Middle frontal gyrus (tissue), 1 donor: ENCODE results near the gene IFITM5.

Experiments used
- DNase-seq: peaks from one replicate; pipeline ENCODE4 v3.0.0-alpha.2; 2015; ENCODE audit warnings: low spot score; ENCODE audit errors: extremely low spot score

Gene IFITM5

DNA sequence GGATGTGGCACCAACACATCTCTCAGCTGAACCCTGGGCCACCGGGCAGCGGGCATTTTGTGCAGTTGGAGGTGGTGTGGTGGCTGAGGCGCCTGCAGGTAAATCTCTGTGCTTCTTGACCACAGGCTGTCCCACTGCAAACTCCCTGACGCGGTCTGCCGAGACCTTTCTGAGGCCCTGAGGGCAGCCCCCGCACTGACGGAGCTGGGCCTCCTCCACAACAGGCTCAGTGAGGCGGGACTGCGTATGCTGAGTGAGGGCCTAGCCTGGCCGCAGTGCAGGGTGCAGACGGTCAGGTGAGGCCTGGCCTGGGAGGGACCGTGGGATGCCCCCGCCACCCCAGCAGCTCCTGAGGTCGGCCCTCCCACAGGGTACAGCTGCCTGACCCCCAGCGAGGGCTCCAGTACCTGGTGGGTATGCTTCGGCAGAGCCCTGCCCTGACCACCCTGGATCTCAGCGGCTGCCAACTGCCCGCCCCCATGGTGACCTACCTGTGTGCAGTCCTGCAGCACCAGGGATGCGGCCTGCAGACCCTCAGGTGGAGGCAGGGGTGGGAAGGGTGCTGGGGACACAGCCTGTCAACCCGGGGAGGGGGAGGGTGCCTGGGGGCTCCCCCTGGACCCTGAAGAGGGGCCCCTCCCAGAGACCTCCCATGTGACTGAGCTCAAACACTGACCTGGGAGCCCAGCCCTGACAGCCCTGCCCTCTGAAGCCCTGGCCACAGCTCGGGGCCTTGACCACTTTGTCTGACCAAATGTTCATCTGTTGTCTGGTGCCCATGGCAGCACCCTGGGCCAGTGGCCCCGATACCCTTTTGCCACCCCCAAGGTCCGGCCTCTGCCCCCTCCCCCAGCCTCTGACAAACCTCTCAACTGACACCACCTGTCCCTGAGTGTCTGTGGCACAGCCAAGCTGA lies 15.0 kb downstream of the IFITM5 start:
- no peak for DNase-seq

DNA sequence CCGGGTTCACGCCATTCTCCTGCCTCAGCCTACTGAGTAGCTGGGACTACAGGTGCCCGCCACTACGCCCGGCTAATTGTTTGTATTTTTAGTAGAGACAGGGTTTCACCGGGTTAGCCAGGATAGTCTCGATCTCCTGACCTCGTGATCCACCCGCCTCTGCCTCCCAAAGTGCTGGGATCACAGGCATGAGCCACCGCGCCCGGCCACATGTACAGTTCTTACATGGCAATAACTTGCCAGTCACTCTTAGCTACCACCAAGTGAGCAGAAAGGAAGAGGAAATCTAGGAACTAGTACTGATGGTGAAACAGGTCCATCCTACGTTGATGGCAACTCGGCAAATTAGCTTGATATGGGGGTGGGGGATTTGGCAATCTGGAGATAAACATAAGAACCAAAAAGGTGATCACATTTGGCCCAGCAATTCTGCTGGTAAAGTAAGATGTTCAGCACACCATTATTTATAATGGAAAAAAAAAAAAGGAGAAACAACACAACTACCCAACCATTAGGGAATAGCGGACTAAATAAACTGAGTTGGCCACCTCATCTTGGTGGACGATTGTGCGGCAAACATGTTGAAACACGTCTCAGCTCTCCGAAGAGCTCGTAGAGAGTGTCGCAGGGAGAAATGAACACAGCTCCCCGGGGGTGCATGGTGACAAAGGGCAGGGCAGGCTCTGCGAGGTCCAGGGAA lies 15.8 kb downstream of the IFITM5 start:
- DNase-seq, result no peak

DNA sequence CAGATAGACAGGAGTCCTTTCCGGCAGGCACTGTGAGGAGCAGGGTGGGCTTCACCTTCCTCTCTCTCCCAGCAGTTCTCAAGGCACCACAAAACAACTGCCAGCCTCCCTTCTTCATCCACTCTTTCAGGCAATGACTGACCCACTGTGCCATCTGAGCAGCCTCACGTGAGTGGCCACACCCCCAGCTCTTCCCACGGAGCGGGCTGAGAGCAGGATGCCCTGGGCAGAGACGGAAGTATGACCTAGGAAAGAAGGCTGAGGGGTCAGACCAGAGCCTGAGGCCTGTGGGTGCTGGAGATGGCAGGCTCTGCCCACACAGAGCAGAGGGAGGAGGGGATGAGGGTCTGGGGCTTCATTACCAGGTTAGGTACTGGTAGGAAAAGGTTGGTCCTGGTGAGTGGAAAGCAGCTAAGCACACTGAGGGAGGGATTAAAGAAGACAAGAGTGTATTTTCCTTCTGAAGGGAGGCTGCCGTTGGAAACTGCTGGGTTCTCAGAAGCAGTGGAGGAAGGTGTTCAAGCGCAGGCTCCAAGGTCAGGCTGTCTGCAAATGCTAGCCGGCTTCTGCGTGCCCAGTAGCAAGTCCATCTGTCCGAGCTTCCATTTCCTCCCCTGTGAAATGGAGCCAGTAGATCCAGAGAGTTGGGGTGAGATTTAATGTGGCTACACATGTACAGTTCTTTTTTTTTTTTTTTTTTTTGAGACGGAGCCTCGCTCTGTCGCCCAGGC lies 16.5 kb downstream of the IFITM5 start:
- no peak for DNase-seq

DNA sequence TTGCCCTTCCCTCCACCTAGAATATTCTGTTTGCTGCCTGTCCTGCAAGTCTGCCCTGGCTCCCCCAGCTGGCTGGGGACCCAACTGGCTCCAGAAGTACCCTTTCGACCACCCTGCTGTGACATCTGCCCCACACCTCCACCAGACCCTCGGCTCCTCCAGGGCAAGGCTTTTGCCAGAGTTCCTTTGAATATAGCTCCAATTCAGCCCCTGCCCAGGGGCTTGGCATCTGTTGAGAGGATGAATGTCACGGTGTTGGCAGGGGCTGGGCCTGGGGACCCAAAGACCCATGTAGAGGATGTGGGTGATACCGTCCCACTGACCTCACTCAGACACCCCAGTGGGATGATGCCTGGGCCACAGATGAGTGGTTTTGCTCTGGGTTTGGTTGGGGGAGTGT lies 17.2 kb downstream of the IFITM5 start:
- DNase-seq, result no peak

- DNase-seq, result no peak
These were observed 17.7 kb downstream of the IFITM5 start for GRCh38 chr11:281486-282161.

GRCh38 chr11:280706-281485 lies 18.4 kb downstream of the IFITM5 start:
- no peak for DNase-seq

DNA sequence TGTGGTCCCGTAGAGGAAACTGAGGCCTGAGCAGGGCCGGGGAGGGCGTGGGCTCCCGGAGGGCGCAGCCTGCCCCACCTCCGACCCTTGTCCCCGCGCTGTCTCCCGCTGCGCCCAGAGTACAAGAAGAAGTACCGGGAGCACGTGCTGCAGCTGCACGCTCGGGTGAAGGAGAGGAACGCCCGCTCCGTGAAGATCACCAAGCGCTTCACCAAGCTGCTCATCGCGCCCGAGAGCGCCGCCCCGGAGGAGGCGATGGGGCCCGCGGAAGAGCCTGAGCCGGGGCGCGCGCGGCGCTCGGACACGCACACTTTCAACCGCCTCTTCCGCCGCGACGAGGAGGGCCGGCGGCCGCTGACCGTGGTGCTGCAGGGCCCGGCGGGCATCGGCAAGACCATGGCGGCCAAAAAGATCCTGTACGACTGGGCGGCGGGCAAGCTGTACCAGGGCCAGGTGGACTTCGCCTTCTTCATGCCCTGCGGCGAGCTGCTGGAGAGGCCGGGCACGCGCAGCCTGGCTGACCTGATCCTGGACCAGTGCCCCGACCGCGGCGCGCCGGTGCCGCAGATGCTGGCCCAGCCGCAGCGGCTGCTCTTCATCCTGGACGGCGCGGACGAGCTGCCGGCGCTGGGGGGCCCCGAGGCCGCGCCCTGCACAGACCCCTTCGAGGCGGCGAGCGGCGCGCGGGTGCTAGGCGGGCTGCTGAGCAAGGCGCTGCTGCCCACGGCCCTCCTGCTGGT lies 19.2 kb downstream of the IFITM5 start:
- DNase-seq, result no peak

GRCh38 chr11:279040-279965 lies 20.0 kb downstream of the IFITM5 start:
- DNase-seq, result no peak

DNA sequence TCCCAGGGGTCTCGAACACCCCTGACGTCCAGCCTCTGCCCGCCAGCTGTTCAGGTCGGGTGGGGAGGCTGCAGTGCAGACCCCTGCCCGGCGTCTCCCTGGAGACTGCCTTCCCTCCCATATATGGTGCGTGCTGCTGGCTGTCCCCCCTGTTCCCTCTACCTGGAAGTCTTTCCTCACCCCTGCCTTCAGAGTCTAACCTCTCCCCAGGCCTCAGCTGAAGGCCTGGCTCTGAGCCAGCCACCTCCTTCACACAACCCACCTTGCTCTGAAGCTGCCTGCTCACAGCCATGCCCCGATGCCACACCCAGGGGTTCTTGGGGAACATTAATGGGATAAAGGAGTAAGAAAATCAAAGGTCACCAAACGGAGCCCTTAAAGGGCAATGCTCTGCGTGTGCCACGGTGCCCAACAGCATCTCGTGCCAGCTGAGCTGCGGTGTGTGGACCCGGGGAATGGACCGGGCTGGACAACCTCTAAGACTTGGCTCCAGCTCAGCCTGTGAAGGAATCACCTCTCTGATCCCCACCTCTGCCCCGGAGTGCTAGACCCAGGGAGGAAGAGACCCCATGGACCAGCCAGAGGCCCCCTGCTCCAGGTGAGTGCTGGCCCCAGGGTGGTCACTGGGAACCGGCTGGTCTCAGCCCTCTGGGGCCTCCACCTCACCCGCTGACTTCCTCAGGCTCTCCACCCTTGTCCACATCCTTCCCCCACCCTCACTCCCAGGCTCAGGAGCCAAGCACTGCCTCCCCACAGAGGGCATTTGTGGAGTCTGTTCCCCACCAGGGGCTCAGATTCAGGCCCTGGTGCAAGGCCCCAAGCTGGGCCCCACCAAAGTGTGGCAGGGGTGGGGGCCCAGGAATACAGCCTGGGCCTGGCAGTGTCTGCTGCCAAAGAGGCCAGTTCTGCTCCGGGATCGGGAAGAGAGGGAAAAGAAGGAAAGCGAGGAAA lies 21.1 kb downstream of the IFITM5 start, which contains the start of gene NLRP6:
Gene NLRP6, plus strand, starts transcription at position 407 of the 951 bp plus-strand sequence. Its CDS starts 163 bp downstream, at position 570.
- DNase-seq, result no peak

DNA sequence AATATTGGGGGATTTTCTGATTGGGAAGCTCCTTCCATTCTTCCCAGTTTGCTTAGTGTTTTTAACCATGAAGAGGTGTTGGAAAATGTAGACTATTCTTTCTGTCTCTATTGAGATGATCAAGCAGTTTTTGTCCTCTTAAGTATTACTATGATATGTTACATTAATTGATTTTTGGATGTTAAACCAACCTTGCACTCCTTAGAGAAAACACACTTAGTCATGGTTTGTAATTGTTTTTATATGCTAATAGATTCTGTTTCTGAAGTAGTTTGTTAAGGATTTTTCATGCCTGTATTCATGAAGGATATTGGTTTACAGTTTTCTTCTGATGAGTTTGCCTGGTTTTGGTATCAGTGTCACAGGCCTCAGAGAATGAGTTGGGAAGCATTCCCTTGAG lies 23.1 kb downstream of the IFITM5 start:
- DNase-seq, result no peak

GRCh38 chr11:272931-273198 lies 26.5 kb downstream of the IFITM5 start:
- DNase-seq, result no peak

DNA sequence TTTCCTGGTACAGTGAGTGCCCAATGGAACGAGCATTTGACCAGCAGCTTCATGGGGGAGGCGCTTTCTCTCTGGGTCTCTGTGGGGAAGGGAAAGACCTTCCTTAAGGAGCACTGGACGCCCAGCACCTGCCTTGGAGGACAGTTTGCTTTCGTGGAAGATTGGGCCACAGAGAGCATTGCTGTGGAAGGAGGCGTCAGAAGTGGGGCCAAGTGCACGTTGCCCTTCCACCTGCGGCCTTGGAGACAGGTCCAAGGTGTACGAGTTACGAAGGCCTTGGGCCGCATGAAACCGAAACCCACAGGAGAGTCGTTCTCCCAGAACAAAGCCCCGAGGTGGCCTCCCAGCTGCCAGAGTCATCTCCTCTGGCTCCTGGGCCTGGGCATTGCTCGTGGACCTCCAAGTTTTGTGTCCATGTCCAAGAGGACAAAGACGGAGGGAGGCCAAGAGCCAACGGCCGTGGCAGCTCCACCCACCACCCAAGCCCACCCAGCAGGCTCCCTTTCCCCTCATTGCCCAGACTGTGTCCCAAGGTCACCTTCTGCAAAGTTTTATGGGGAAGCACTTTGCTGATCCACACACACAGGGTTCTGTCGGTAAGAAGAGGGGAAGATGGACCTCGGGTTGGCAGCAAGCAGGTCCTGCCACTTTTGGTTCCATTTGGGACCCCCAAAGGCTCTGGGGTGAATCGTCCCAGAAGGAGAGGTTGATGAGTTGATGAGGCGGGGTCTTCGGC lies 27.0 kb downstream of the IFITM5 start:
- no peak for DNase-seq

GRCh38 chr11:271319-271715 lies 28.0 kb downstream of the IFITM5 start:
- no peak for DNase-seq

DNA sequence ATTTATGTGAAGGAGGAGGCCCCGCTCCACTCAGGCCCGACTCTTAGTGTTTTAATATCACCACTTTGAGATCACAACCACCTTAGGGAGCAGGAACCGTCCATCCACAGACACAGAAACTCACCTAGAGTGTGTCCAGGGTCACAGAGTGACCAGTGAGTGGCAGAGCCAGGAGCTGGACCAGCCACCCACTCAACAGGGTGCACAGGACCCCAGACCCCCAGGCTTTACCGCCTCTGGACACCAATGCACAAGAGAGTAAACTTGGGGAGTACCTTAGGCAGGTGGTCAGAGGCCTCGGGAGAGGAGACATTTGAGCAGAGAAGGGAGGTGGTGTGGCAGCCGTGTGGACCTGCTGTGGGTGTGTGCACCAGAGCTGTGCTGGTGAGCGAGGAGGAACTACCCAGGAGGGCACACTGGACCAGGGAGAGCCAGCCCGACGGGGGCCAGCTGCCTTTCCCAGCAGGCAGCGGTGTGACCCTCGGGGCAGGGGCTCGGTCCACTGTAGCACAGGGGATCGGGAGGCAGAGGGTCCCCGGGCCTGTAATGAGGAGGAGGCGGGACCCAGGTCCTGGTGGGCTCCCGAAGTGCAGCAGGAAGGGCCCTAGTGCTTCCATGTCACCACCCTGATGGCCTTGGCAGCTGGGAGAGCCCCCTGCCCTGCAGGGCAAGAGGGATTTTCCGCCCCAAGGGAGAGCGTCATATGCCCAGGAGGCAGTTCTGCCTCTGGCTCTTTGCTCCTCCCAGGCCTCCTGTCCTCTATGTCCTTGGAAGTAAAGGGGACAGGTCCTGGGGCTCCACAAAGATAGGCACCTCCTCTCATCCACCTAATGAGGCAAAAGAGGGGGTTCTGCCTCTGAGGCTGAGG lies 28.6 kb downstream of the IFITM5 start:
- no peak for DNase-seq

DNA sequence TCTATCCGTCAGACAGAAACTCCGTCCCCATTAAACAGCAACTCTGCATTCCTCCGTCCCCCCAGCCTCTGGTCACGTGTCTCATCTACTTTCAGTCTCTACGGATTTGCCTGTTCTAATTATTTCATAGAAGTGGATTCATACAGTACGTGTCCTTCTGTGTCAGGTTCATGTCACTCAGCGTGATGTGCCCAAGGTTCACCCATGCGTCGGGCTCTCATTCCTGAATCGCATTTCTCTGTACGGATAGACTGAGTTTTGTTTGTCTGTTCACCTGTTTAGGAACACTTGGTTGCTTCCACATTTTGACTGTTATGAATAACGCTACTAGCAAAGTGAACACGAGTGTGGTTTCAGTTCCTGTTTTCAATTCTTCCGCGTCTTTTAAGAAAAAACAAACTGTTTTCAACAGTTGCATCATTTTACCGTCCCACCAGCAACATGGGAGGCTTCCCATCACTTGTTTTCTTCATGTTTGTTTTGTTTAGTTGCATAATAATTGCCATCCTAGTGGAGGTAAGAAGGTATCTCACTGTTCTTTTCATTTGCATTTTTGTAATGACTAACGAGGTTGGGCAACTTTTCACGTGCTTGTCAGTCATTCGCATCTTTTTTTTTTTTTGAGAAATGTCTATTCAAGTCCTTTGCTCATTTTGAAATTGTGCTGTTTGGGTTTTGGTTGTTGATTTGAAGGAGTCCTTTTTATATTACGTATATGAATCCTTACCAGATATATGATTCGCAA lies 30.0 kb downstream of the IFITM5 start:
- no peak for DNase-seq
